Activated T-cell treated with anti-CD3 and anti-CD28 coated beads, Interleukin-2, amount 50 U/mL, for 24 hours (primary cell): Measurements from ENCODE around the gene IFNL3.
A peak's percentile ranks its signal among the peaks of the same experiment; 100 is the strongest.
"Not testable (repeated sequence)": the region's sequence is repeated elsewhere in the genome, so short reads cannot be mapped to it uniquely, and the experiment has no call there.

Source experiments
- DNase-seq: peaks from one replicate; pipeline ENCODE4 v3.0.0-alpha.2; 2020
- H3K27ac Mint-ChIP-seq: 2 replicates; pipeline ENCODE4 v1.8.0; 2020; ENCODE audit warnings: mild to moderate bottlenecking, mixed read lengths
- H3K27me3 Mint-ChIP-seq: 2 replicates; pipeline ENCODE4 v1.8.0; 2020; ENCODE audit warnings: mixed read lengths
- H3K36me3 Mint-ChIP-seq: 2 replicates; pipeline ENCODE4 v1.8.0; 2020; ENCODE audit warnings: low read depth, mixed read lengths
- H3K4me1 Mint-ChIP-seq: 2 replicates; pipeline ENCODE4 v1.8.0; 2020; ENCODE audit warnings: low read depth, mixed read lengths
- H3K4me3 Mint-ChIP-seq: 2 replicates; pipeline ENCODE4 v1.8.0; 2020; ENCODE audit warnings: mild to moderate bottlenecking, moderate library complexity, mixed read lengths
- H3K9me3 Mint-ChIP-seq: 2 replicates; pipeline ENCODE4 v1.8.0; 2020; ENCODE audit warnings: mixed read lengths

IFNL3 gene

GRCh38 chr19:39245166-39245565, 360 bp upstream of the IFNL3 start:
- H3K4me3 Mint-ChIP-seq, H3K27ac Mint-ChIP-seq, H3K4me1 Mint-ChIP-seq, H3K36me3 Mint-ChIP-seq, H3K9me3 Mint-ChIP-seq, DNase-seq: not testable (repeated sequence)
- peaks cover 21% of the 10 kb centered on the region for H3K27me3 Mint-ChIP-seq

- not testable (repeated sequence) for H3K4me3 Mint-ChIP-seq, DNase-seq, H3K9me3 Mint-ChIP-seq
Measured at GRCh38 chr19:39243741-39244140, 1.1 kb downstream of the IFNL3 start.

GRCh38 chr19:39240421-39240820, 4.4 kb downstream of the IFNL3 start:
- H3K36me3 Mint-ChIP-seq: no peaks in the 10 kb centered on the region
- DNase-seq: no peak
- no peaks in the 10 kb centered on the region for H3K9me3 Mint-ChIP-seq
- no peak overlapping the region for H3K27ac Mint-ChIP-seq
- no peaks in the 10 kb centered on the region for H3K27me3 Mint-ChIP-seq
- H3K4me1 Mint-ChIP-seq: peaks cover 26% of the 10 kb centered on the region
- H3K4me3 Mint-ChIP-seq: no peak overlapping the region

More at GRCh38 chr19:39243741-39244140, 1.1 kb downstream of the IFNL3 start:
- H3K36me3 Mint-ChIP-seq, H3K27ac Mint-ChIP-seq, H3K4me1 Mint-ChIP-seq: not testable (repeated sequence)
- H3K27me3 Mint-ChIP-seq: peaks cover 13% of the 10 kb centered on the region

- H3K27ac Mint-ChIP-seq: peak overlapping the region; percentile 90
- no peak overlapping the region for H3K4me3 Mint-ChIP-seq
- no peak for DNase-seq
- H3K27me3 Mint-ChIP-seq: no peaks in the 10 kb centered on the region
- peaks cover 26% of the 10 kb centered on the region for H3K4me1 Mint-ChIP-seq
- H3K9me3 Mint-ChIP-seq: no peaks in the 10 kb centered on the region
- H3K36me3 Mint-ChIP-seq: no peaks in the 10 kb centered on the region
Measured at GRCh38 chr19:39238944-39239343, 5.9 kb downstream of the IFNL3 start.

GRCh38 chr19:39238209-39238608, 6.6 kb downstream of the IFNL3 start:
- H3K4me1 Mint-ChIP-seq: peaks cover 26% of the 10 kb centered on the region
- no peaks in the 10 kb centered on the region for H3K36me3 Mint-ChIP-seq
- H3K4me3 Mint-ChIP-seq: peak overlapping the region; percentile 69
- no peaks in the 10 kb centered on the region for H3K9me3 Mint-ChIP-seq
- no peak for DNase-seq
- H3K27ac Mint-ChIP-seq: peak overlapping the region; percentile 90
- H3K27me3 Mint-ChIP-seq: no peaks in the 10 kb centered on the region

GRCh38 chr19:39237200-39238184, 7.3 kb downstream of the IFNL3 start:
- Mint-ChIP-seq H3K4me1 (peaks cover 26% of the 10 kb centered on the region), H3K27me3 (no peaks in the 10 kb centered on the region), H3K36me3 (no peaks in the 10 kb centered on the region), H3K4me3 (peak overlapping the region; percentile 69), H3K27ac (peak overlapping the region; percentile 90), H3K9me3 (no peaks in the 10 kb centered on the region)
- peak; percentile 72 for DNase-seq

GRCh38 chr19:39236527-39236926, 8.3 kb downstream of the IFNL3 start:
- peaks cover 26% of the 10 kb centered on the region for H3K4me1 Mint-ChIP-seq
- H3K9me3 Mint-ChIP-seq: no peaks in the 10 kb centered on the region
- DNase-seq: peak; percentile 51
- H3K27ac Mint-ChIP-seq: peak overlapping the region; percentile 37
- H3K36me3 Mint-ChIP-seq: no peaks in the 10 kb centered on the region
- H3K27me3 Mint-ChIP-seq: no peaks in the 10 kb centered on the region
- H3K4me3 Mint-ChIP-seq: peak overlapping the region; percentile 4

GRCh38 chr19:39232708-39233107, 12.1 kb downstream of the IFNL3 start:
- Mint-ChIP-seq H3K4me1 (peaks cover 18% of the 10 kb centered on the region), H3K4me3 (no peak overlapping the region), H3K27me3 (no peaks in the 10 kb centered on the region), H3K36me3 (no peaks in the 10 kb centered on the region), H3K27ac (no peak overlapping the region), H3K9me3 (no peaks in the 10 kb centered on the region)
- no peak for DNase-seq

GRCh38 chr19:39230096-39230764, 14.6 kb downstream of the IFNL3 start:
- Mint-ChIP-seq H3K27ac (no peak overlapping the region), H3K36me3 (no peaks in the 10 kb centered on the region), H3K27me3 (no peaks in the 10 kb centered on the region), H3K4me3 (no peak overlapping the region), H3K9me3 (no peaks in the 10 kb centered on the region), H3K4me1 (no peaks in the 10 kb centered on the region)
- DNase-seq: no peak

- Mint-ChIP-seq H3K4me3 (no peak overlapping the region), H3K36me3 (no peaks in the 10 kb centered on the region), H3K9me3 (no peaks in the 10 kb centered on the region), H3K27ac (no peak overlapping the region), H3K27me3 (peaks cover 14% of the 10 kb centered on the region), H3K4me1 (no peaks in the 10 kb centered on the region)
- DNase-seq: no peak
Measured at GRCh38 chr19:39224910-39225309, 19.9 kb downstream of the IFNL3 start.

- Mint-ChIP-seq H3K27me3 (peaks cover 18% of the 10 kb centered on the region), H3K4me1 (no peaks in the 10 kb centered on the region), H3K9me3 (no peaks in the 10 kb centered on the region), H3K36me3 (no peaks in the 10 kb centered on the region), H3K27ac (no peak overlapping the region), H3K4me3 (no peak overlapping the region)
- no peak for DNase-seq
Measured at GRCh38 chr19:39223703-39224279, 21.0 kb downstream of the IFNL3 start.

GRCh38 chr19:39219108-39219507, 25.7 kb downstream of the IFNL3 start:
- not testable (repeated sequence) for H3K4me1 Mint-ChIP-seq, DNase-seq, H3K27ac Mint-ChIP-seq

GRCh38 chr19:39218230-39219007, 26.4 kb downstream of the IFNL3 start:
- Mint-ChIP-seq H3K27me3 (peaks cover 26% of the 10 kb centered on the region), H3K4me3 (no peak overlapping the region), H3K27ac (no peak overlapping the region), H3K9me3 (no peaks in the 10 kb centered on the region), H3K4me1 (no peaks in the 10 kb centered on the region), H3K36me3 (no peaks in the 10 kb centered on the region)
- no peak for DNase-seq

More at GRCh38 chr19:39219108-39219507, 25.7 kb downstream of the IFNL3 start:
- H3K9me3 Mint-ChIP-seq, H3K36me3 Mint-ChIP-seq, H3K4me3 Mint-ChIP-seq: not testable (repeated sequence)
- H3K27me3 Mint-ChIP-seq: peaks cover 30% of the 10 kb centered on the region

- no peak overlapping the region for H3K4me3 Mint-ChIP-seq
- H3K27me3 Mint-ChIP-seq: peaks cover 20% of the 10 kb centered on the region
- H3K36me3 Mint-ChIP-seq: no peaks in the 10 kb centered on the region
- H3K27ac Mint-ChIP-seq: no peak overlapping the region
- H3K4me1 Mint-ChIP-seq: no peaks in the 10 kb centered on the region
- DNase-seq: no peak
- H3K9me3 Mint-ChIP-seq: no peaks in the 10 kb centered on the region
Measured at GRCh38 chr19:39217094-39217493, 27.7 kb downstream of the IFNL3 start.
